T-helper 9 cell (primary cell): ENCODE data around the gene BEX3.
"Not testable (repeated sequence)": the region's sequence is repeated elsewhere in the genome, so short reads cannot be mapped to it uniquely, and the experiment has no call there.

Source experiments
- DNase-seq: peaks from one replicate; pipeline ENCODE4 v3.0.0-alpha.2; 2020

BEX3 gene

DNA sequence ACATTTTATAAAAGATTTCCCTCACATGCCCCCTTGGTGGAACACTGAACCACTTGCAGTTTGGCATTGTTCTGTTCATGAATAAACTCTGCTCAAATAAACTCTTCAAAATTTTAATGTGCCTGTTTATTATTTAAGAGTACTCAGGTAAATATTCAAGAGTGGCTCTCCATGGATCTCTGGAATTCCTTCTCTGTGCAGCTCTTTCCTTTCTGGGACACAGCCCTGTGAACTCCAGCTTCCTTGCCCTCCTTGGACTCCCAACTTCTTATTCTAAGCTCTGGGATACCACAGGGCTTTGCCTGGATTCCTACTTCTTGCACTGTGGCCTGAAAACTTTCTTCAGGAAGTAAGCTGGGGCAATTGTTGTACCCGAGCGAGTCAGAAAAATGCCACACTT is 8.3 kb downstream of the BEX3 start:
- DNase-seq = no peak

DNA sequence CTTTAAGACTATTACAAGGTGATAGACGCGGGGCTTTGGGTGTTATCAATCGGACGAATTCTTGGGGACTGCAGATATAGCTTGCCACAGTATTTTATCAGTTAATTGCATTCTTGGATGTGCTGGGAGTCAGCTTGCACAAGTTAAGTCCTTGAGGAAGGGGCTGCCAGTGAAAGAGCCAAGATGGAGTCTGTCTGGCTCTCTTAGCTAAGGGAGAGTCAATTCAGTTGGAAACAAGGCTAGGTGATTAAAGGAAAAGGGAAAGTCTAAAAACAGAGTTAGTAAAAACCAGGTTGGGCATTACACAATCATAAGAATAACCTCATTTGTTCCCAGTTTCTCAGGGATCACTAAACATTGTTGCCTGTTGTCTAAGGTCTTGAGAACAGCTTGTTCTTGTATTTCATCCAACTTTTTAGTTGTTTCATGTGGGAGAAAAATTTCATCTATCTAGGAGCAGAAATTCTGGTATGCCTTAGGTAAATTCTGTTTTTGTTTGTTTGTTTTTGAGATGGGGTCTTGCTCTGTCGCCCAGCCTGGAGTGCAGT is 9.0 kb downstream of the BEX3 start:
- DNase-seq = not testable (repeated sequence)

DNA sequence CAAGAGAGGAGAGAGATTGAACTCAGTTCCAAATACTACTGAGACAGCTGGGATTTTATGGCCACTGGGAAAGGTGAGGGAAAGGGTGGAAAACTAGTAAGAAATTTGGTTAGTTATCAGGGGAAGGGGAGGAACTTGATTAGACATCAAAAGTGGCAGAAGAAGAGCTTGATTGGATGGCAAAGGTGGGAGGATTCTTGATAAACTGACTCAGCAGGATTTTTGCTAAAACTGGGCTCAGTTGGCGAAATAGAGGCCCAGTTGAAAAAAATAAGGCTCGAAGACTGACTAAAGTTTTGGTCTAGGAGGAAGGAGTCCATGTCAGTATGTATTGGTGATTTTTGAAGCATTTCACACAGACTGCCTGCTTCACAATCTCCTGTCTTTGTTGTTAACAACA is 10.0 kb downstream of the BEX3 start:
- DNase-seq = no peak

DNA sequence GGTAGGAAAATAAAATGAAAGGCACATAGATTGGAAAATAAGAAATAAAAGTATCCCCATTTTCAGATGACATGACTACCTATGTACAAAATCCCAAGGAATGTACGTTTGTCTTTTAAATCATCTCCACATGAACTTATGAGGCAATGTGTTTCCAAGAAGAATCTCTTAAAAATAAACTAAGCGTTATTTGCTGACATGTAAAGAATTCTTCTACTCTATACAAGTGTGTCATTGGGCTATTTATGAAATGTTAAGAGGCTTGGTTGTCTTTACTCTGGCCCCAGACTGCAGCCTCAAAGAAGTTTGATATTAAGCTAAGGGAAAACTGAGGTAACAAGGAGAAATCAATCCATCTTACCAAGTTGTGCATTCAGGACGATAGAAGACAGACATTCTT is 17.1 kb downstream of the BEX3 start:
- DNase-seq = no peak

DNA sequence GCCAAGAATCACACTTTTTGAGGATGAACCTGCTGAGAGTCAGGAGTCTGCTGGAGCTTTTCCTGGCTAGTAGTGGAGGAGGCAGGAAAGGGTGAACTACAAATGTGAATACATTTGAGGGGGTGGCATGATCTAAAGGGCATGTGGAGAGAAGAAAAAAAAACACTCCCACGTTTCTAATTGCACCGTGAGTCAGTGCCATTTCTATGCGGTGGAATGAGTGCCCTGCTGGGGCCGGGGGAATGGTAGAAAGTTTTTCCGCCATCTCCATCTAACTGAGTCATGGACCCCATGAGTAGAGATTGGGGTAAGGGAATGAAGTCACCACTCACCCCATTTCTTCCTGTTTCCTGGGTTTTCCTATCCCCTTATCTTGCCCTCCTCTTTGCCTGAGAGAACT is 19.8 kb downstream of the BEX3 start:
- no peak for DNase-seq

DNA sequence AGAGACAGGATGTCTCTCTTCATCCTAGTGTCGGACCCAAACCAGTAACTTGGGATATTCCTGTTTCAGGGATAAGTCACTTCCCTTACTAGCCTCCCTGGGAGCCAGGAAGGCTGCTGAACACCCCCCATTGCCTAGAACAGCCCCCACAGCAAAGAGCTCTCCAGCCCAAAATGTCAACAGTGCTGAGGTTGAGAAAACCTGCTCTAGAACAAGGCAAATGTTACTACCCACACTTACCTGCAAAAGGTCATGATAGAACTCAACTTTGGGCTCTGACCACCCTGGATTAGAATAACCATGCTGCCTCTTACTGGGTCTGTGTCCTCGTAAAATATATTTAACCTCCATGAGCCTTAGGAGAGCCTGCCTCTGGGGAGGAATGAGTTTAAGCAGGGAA is 20.3 kb downstream of the BEX3 start:
- DNase-seq = no peak

DNA sequence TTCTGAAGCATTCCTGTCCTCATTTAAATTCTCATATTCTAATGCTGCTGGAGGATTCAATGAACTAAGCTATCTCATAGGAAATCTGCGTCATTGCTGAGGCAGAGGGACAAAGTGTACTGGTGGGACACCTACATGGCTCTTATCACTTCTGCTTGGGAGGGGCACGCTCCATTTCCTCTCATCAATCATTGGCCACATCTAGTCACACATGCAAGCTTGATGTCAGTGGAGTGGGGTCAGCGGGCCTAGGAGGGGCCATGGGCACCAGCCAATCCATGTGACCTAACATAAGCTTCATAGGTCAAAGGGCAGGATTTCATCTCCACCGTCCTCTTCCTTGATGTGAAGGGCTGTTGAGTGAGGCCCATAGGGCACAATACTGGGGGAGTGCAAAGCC is 21.4 kb downstream of the BEX3 start:
- no peak for DNase-seq

DNA sequence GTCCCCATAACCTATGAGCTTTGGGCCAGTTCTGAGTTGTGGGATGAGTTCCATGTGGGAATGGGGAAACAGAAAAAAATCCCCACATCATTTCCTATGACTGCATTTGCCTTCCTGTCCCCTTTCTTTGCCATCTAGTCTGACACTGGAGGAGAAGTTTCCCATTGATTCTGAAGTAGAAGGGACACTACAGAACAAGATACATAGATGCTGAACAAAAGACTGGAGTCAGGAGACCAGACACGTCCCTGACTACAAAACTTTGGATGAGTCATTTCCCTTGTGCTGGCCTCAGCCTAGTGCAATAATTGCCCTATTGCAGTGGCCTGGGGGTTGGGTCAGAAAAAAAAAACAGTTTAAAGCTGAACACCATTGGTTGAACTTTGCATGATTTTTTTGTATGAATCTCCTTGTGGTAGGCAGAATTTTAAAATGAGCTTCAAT is 22.1 kb downstream of the BEX3 start:
- no peak for DNase-seq

DNA sequence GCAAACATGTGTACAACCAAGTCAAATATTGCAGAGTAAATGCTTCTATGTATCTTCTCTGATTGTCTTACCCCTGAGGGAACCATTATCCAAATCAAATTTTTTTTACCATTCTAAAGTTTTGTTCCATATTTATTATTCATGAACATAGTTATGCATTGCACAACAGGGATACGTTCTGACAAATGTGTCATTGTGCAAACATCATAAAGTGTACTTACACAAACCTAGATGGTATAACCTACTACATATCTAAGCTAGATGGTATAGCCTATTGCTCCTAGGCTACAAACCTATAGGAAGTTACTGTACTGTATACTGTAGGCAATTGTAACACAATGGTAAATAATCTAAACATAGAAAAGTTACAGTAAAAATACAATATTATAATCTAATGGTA is 23.4 kb downstream of the BEX3 start:
- DNase-seq = no peak

DNA sequence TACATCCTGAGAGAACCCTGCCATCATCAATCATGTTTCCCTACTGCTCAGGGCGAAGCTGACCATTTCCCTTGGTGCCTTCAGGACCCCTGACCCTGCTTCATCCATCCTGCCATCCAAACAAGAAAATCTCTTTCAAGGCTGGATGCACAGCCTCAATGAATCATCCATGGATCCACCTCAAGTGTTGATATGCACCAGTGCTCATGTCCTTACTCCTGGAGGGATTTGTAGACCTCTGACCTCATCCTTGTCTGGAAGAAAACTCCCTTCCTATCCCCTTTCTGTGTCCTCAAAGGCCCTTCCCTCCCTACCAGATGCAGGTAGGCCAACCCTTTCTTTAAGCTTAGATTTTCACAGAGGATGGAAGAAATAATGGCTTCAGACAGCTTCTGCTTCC is 24.6 kb downstream of the BEX3 start:
- no peak for DNase-seq

DNA sequence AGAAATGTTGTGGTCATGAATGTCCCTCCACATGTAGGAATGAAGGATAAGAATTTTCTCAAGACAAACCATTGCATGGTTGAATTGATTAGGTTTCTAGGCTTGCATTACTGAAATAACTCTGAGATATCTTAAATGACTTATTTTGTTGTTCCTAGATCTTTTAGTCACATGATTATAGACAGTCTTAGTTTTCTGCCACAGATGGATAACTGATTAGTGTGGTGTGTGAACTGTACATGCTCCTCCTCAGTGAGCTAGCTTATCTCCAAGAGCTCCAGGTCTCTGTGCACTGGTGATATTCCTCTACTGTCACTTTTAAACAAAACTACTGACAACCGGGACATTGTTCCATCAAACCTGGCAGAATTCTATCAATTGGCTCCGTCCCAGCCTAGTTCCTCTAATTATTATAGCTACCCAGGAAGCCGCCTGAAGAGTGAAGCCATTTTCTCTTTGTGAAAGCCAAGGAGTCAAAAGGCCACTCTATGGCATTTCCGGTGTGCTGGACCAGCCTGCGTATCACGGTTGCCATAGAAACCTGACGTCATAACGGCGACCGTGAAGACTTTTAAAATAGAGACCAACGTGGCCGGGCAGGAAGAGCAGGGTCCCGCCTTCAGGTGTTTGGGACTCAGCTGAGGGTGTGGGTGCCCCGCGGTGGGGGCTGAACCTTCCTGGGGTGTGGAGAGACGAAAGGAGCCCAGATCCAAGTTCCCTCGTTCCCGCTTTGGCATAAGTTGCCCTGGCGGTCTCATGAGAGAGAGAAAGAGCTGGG is 28.1 kb downstream of the BEX3 start:
- DNase-seq = no peak

DNA sequence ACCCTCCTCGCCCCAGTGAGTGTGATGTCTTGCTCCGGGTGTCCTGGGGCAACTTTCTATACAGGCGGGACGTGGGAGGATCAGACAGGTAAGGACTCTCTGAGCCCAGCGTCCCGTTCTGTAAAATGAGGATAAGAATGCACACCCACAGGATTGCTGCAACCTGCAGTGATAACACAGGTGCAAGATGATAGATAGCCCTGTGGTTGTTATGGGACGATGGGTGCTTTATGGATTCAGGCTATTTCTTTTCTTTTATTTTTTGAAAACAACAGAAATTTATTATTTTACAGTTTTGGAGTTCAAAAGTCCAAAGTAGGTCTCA is 28.6 kb downstream of the BEX3 start:
- no peak for DNase-seq

DNA sequence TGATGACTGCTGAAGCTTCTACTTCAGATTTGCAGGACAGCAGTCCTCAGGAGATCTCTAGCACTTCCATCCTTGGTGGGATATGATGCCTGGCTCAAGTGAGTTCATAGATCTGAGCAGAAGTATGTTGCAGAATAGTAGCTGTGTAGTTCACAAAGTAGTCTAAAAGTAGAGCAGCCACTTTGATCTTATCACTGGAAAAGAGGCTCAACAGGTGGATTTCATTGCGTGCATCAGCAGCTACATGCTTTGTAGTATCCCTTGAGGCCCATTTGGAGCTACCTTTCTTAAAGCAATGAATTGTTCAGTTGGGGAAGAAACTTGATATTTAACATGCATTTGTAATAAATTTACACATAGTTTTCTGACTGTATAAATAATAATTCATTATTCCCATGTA is 29.9 kb downstream of the BEX3 start:
- no peak for DNase-seq

DNA sequence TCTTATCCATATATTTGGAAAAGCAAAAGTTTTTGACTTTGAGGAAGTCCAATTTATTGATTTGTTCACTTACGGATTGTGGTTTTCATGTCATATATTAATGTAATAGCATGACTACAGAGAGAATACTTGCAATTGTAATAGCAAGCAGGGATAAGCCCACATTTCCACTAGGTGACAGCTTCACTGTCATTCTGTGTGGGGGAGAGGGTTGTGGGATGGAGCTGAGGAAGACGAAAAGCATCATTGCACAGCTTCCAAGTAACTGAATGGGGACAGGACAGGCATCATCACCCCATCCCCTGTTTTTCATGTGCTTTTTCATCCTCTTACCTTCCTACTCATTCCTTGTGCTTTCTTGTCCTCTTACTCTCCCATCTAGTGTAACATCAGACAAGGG is 31.4 kb downstream of the BEX3 start:
- DNase-seq = no peak

DNA sequence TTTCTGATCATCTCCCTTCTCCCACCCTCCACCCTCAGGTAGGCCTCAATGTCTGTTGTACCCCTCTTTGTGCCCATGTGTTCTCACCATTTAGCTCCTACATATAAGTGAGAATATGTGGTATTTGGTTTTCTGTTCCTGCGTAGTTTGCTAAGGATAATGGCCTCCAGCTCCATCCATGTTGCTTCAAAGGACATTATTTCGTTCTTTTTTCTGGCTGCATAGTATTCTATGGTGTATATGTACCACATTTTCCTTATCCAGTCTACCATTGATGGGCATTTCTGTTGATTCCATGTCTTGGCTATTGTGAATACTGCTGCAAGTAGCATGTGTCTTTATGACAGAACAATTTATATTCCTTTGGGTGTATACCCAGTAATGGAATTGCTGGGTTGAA is 35.4 kb downstream of the BEX3 start:
- DNase-seq = not testable (repeated sequence)

DNA sequence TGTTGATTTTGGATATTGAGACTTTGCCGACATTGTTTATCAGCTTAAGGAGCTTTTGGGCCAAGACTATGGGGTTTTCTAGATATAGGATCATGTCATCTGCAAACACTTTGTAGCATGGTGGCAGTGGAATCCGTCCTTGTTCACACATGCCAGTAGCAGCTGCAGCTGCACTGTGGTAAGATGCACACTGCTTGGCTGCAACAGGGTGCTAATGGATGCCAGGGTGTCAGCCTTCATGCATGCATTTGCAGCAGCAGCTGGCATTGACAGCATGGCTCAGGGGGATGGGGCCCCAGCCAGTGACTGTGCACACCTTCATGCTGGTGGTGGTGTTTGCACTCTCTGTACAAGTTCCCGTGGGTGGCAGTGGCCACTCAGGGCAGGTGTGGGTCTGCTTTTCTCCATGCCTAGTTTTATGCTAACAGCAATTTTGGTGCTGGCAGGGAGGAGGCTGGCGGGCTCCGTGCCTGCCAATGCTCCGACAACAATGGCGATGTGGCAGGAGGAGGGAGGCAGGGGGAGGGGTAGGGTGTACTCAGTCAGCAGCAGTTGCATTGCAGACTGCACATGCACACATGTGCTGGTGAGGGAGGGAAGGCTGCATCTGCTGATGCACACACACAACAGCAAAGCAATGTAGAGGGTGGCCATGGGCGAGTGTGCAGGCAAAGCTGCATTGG is 37.5 kb downstream of the BEX3 start:
- DNase-seq = no peak

DNA sequence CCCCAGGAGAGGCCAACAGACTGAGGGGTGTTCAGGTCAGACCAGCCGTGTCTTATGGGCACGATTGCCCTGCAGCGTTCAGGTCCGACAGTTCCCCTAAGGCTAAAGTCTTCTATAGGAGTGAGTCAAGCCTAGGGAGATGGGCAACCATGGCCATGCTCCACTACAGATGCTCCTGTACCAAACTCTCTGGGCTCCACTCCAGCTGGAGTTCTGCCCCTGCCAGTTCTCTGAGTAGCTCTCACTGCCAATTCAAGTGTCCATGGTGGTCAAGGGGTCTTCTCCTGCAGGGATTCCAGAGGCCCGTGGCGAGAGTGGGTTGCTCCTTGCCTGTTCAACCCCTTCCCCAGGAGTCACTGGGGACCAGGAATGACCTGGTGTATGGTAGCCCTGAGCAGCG is 38.2 kb downstream of the BEX3 start:
- DNase-seq = no peak

DNA sequence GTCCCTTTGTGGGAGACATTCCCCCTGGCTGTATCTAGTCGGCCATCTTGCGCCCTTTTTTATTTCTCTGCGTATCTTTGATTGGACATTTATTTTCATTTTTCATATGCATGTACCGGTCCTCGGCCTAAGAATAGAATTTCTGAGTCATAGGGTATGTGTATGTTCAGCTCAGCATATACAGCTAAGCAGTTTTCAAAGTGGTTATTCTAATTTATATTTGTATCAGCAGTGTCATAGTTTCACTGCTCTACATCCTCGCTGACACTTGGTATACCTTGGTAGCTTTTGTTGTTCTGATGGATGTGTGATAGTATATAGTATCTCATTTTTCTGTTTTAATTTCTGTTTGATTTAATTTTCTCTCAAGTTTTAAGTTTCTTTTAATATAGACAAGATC is 38.7 kb downstream of the BEX3 start:
- no peak for DNase-seq

DNA sequence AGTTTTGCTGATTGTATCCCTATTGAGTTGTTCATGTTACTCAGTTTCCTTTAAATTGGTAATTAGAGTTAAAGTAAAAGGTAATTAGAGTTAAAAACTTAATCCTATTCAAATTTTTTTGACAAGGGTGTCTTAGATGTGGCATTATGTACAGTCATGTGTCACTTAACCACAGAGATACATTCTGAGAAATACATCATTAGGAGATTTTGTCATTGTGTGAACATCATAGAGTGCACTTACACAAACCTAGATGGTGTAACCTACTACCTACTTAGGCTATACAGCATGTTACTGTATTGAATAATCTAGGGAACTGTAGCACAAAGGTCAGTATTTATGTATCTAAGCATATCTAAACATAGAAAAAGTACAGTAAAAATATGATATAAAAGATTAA is 39.2 kb downstream of the BEX3 start:
- DNase-seq = no peak

DNA sequence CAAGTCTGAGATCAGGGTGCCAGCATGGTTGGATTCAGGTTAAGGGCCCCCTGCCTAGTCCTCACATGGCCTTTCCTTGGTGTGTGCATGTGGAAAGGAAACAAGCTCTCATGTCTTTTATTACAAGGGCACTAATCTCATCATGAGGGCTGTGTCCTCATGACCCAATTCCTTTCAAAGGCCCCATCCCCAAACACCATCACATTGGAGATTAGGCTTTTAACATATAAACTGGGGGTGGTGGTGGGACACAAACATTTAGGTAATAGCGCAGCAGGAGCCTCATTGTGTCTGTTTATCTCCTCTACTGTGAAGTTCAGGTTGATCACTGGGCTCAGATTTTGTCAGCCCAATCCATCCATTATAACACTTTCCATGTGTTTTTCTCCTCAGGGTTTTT is 41.0 kb downstream of the BEX3 start:
- no peak for DNase-seq

DNA sequence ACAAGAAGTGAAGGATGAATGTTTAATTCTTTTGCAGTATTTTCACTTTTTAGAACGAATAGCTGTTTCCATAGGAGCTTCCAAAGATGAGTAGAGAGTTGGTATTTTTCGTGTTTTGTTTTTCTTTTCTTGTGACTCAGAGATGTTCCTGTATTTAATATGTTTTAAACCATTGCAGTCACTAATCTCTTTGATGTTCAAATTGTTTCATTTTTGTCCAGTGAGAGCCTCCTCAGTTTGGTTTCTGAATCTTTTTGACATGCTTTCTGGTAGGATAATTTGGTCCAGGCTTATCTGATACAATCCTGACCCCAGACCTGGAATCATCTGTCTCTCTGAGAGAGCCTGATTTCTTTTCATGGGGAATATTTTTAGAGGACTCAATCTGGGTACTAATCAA is 41.6 kb downstream of the BEX3 start:
- no peak for DNase-seq

DNA sequence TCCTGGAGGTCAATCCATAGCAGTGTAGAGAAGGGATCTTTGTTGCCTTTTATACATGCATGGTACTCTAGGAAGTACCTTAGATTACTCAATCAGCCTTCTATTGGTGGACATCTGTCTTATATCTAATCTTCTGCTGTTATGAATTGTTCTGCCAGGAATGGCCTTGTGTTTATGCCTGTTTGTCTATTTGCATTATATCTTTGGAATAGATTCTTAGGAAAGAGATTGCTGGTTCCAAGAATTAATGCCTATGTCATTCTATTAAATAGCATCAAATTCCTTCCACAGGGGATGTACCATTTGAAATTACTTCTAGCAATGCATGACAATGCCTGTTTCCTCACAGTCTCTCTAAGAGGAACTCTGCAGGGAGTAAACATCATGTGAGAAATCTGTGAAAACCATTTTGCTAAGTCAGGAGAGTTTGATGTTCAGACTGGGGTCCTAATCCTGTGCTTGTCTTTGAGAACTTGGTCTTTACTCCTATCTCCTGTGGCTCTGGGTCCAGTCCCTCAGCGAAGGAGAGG is 42.5 kb downstream of the BEX3 start:
- no peak for DNase-seq

DNA sequence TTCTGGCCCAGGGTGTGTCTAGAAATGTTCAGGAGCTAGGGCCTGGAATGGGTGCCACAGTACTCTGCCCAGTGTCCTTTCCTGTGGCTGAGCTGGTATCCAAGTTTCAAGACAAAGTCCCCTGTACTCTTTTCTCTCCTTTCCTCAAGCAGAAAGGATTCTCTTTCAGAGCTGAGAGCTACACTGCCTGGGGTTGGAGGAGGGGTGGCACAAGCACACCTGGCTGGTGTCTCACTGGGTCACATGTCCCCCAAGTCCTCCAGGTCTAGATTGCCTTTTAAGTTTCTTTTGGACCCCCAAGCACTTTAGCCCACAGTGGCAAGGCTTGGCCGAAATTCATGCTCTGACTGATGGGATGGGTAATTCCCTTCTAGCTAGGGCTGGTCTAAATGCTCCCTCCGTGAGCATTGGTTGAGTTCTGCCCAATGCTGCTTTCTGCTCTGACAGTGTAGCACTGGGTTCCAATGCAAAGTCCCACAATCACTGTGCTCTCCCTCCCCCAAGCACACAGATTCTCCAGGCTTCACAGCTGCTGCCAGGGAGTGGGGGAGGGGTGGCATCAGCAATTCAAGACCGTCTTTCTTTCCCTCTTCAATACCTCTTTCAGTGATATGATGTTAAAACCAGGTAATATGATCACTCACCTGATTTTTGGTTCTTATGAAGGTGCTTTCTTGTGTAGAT is 47.8 kb downstream of the BEX3 start:
- DNase-seq = no peak
